ENCODE results near the gene SSNA1.

DNA sequence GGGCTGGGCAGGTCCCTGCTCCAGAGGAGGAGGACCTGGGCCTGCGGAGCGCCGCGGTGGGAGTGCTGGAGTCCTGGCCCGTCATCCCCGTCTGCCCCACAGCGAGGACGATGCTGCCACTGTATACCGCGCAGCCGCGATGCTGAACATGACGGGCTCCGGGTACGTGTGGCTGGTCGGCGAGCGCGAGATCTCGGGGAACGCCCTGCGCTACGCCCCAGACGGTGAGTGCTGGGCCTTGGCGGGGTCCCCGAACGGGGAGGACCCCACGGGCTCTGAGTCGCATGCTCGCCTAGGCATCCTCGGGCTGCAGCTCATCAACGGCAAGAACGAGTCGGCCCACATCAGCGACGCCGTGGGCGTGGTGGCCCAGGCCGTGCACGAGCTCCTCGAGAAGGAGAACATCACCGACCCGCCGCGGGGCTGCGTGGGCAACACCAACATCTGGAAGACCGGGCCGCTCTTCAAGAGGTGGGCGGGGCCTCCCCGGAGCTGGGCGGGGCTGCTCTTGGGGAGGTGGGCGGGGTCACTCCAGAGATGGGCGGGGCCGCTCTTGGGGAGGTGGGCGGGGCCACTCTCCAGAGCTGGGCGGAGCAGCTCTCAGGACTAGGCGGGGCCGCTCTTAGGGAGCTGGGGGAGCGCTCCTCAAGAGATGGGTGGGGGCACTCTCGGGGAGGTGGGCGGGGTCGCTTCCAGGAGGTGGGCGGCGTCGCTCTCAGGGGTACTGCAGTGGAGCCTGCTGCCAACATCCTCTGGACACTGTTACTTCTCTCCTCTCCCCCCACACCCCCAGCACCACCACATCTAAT is 31.7 kb upstream of the SSNA1 start:
- TF ChIP-seq, protein P1, sequence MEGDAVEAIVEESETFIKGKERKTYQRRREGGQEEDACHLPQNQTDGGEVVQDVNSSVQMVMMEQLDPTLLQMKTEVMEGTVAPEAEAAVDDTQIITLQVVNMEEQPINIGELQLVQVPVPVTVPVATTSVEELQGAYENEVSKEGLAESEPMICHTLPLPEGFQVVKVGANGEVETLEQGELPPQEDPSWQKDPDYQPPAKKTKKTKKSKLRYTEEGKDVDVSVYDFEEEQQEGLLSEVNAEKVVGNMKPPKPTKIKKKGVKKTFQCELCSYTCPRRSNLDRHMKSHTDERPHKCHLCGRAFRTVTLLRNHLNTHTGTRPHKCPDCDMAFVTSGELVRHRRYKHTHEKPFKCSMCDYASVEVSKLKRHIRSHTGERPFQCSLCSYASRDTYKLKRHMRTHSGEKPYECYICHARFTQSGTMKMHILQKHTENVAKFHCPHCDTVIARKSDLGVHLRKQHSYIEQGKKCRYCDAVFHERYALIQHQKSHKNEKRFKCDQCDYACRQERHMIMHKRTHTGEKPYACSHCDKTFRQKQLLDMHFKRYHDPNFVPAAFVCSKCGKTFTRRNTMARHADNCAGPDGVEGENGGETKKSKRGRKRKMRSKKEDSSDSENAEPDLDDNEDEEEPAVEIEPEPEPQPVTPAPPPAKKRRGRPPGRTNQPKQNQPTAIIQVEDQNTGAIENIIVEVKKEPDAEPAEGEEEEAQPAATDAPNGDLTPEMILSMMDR (tag by site-specific recombination; IDR thresholded peaks at IDR 0.05) = no peak
- TF ChIP-seq ZNF266 (tag by site-specific recombination; IDR thresholded peaks at IDR 0.05; ENCODE audit: low read depth) (no peak), REPIN1 (tag by site-specific recombination; IDR thresholded peaks at IDR 0.05; ENCODE audit: low read depth) (no peak), GLI2 (tag by site-specific recombination; IDR thresholded peaks at IDR 0.05; ENCODE audit: borderline replicate concordance, low read depth) (no peak), SP3 (tag by site-specific recombination; IDR thresholded peaks at IDR 0.05) (peak; percentile 73), GLIS1 (tag by site-specific recombination; IDR thresholded peaks at IDR 0.05) (peak; percentile 60), ZNF175 (tag by site-specific recombination; IDR thresholded peaks at IDR 0.05) (no peak)
- TF ChIP-seq, protein P2, sequence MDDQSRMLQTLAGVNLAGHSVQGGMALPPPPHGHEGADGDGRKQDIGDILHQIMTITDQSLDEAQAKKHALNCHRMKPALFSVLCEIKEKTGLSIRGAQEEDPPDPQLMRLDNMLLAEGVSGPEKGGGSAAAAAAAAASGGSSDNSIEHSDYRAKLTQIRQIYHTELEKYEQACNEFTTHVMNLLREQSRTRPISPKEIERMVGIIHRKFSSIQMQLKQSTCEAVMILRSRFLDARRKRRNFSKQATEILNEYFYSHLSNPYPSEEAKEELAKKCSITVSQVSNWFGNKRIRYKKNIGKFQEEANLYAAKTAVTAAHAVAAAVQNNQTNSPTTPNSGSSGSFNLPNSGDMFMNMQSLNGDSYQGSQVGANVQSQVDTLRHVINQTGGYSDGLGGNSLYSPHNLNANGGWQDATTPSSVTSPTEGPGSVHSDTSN (CRISPR knock-in tag; IDR thresholded peaks at IDR 0.05) = no peak

Data from HEK293 (cell line).